Right forelimb (tissue), 1 donor: ENCODE measurements around the gene YTHDF1.

Experiments used
- DNase-seq: peaks from one replicate; pipeline ENCODE4 v3.0.0-alpha.2; 2018

YTHDF1 gene

DNA sequence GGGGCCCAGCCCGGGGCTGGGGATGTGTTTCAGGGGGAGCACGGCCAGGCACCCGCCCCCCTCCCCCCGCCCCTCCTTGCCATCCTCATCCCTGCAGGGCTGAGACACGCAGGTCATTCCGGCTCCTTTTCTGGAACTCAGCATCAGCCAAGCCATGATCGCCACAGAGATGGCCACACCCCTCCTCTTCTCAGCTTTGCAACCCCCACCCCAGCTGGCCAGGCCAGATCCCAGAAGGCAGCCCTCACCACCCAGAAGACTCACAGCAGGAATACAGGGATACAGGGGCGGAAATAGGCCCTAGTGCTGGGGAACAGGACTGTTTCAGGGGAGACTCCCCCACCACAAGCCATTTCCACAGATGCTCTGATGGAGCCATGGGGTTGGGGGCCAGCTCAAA lies 33.5 kb downstream of the YTHDF1 start:
- no peak for DNase-seq

DNA sequence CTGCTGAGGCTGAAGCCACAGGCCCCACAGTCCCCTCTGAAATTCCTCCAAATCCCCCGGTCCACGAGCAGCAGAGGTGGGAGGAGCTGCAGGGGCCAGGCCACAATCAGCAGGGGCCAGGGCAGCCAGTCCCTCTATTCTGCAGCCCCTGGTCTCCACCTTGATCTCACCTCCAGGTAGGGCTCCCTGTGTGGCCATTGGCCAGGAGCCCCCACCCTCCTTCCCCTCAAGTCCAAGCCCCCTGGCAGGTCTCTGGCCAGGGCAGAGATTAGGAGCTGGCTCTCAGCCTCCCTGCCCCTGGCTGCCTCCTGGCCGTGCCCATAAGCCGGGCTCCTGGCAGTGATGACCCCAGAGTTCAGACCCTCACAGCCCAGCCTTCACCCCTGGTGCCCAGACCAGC lies 34.7 kb downstream of the YTHDF1 start:
- no peak for DNase-seq

DNA sequence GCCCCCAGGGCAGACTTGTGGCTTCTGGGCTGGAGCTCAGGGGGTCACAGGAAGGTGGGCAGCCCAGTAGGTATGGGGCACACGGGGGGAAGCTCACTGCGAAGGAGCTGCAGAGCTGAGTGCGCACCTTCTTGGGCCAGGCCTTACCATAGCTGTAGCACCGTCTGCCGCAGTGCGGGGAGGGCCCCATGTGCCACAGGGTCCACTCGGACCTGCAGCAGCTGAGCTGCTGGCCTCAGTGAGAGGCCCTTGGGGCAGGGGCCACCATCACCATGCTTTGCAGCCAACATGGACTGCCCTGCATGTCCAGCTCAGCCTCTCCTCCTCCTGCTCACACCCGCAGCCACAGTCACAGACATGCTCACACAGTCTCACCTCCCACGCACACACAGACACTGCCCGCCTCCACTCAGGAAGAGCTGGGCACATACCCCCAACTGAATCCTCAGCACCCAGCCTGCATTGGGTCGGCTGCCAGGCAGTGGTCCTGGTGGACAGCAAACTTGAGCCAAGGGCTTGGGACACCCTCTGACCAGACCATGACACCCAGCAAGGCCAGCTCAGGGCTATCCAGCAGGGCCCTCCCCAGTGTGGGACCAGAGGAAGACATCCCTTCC lies 35.3 kb downstream of the YTHDF1 start:
- no peak for DNase-seq

DNA sequence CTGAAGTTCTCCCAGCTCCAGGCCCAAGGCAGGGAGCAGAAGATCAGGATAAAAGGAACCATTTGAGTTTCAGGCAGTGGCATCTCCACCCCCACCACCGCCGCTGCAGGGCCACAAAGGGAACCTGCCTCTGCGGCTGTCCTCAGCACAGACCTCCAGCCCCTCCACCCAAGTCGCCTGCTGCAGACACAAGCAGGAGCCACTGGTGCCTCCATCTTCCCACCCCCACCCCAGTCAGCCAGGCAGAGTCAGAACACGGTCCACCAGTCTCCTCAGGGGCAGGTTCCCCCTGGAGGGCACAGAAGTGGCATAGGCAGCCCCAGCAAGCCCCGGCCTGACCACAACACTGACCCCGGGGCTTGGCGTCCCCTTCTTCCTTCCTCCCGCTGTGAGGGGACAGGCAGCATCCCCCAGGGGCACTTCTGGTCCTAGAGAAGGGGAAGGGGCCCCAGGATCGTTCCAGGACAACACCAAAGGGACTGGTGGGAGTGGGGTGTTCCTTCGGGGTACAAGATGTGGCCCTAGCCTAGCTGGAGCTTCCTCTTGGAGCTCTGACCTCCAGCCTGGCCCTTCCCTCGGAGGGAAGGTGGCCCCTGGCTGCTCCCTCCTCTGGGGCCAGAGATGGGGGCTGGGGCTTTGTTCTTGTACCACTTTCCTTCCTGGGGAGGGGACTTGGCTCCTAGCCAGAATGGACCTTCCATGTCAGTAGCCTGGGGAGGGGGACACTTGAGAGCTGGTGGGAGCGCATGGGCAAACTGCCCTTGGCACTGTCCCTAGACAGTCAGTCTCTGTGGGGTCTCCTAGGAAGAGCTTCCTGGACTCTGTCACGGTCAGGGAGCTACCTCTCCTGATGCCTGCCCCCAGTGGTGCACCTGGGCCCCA lies 36.0 kb downstream of the YTHDF1 start:
- no peak for DNase-seq

DNA sequence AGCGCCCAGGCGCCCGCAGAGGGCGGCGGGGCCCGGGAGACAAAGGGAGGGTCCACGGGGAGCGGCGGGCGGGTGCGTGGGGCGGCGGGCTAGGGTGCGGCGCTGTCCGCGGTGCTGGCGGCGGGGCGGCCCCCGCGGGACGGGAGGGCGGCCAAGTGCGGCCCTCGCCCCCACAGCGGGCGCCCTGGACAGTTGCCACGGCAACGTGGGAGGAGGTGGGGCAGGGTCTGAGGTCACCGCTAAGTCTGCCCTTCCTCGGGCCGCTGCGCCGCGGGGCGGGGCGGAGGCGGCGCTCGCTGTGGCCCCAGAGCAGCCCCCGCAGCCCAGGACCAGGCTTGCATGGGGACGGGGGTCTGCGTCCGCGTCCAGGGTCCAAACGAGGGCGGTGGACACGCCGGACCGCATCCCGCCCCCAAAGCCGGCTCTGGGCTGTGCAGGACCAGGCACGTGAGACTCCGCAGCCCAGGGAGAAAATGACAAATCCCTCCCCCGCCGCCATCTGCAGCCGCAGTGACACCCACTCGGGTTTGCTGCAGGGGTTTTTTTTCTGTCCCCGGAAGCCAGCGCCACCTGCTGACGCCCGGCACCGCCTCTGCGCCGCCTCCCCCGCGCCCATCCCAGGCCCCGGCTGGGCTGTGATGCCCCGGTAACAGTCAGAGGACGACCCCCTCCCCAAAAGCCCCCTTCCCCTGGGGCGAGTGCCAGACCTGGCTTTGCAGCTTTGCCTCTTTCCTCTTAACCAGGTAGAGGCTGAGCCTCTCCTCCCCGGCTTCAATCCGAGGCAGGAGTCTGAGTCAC lies 36.8 kb downstream of the YTHDF1 start:
- DNase-seq = no peak

DNA sequence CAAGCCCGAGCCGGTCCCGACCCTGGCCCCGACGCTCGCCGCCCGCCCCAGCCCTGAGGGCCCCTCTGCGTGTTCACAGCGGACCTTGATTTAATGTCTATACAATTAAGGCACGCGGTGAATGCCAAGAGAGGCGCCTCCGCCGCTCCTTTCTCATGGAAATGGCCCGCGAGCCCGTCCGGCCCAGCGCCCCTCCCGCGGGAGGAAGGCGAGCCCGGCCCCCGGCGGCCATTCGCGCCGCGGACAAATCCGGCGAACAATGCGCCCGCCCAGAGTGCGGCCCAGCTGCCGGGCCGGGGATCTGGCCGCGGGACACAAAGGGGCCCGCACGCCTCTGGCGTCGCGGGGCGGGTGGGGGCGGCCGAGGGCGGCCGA lies 37.5 kb downstream of the YTHDF1 start:
- DNase-seq = no peak

DNA sequence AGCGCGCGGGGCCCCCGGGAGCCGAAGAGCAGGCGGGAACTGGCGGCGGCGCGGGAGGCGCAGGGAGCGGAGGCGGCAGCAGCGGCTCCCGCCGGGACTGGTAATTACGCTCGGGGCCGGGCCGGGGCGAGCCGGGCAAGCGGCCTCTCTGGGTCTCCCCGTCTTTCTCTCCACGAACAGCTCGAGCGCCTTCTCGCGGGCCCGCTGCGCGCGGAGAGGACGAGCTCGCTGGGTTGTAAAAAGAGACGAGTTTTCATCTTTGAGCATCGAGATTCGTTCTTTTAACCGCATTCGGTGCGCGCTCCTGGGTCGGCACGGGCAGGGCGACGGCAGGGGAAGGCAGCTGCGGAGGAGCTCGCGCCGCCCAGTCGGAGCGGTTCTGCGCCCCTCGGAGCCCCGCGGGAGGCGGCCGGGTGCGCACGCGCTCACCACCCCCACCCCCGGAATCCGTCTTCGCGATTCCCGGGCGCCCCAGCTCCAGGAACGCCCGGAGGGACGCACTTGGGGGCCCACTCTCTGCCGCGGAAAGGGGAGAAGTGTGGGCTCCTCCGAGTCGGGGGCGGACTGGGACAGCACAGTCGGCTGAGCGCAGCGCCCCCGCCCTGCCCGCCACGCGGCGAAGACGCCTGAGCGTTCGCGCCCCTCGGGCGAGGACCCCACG lies 38.0 kb downstream of the YTHDF1 start:
- no peak for DNase-seq

DNA sequence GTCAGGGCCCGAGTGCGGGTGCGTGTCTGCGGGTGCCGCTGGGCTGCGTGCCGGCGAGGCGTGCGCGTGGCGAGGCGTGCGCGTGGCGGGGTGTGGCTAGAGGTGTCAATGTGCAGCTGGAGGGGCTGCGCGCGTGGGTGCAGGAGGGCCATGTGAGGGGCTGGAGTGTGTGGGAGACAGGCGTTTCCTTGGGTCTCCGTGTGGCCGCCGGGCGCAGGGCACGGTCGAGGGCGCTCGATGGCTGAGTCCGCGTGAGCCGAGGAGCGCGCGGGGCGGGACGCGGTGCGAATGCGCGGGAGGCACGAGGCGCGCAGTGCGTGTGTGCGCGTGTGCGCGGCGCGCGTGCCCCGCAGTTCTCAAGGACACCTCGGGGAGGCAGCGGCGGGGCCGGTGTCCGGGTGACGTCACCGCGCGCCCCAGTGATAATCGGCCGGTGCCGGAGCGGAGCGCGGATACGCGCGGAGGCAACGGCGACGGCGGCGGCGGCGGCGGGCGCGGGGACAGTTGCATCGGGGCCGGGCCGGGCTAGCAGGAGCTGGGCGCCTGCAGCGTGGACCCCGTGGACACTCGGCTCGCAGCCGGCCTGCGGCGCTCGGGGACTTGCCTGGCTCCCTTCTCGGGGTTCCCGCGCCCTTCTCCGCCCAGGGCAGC lies 38.7 kb downstream of the YTHDF1 start:
- no peak for DNase-seq

DNA sequence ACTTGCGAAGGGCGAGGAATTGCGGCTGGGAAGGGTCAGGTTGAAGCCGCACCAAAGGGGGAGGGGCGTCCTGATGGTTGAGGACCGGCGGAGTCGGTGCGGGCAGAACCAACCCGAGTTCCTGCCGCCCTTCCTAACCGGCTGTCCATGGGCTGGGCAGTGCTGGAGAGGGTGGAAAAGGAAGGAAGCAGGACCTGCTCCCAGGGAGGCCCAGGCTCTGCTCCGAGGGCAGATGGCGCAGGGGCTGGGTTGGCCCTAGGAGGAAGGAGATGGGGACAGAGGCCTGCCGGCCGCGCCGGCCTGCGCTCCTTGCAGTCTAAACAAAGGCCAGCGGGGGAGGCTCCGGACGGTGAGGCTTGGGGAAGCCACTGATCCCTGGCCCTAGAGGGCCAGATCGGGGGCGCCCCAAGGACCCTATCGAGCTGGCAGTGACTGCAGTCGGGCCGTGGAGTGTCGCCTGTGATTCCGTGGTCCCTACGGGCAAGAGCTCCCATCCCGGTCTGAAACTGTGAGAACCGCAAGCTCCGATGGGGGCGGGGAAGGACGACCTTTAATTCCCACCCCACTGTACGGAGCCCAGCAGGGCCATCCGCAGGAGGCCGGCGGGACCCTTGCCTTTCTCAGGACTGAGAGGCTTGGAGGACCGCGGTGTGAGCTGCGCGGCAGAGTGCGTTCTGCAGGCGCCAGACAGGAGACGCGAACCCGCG lies 39.4 kb downstream of the YTHDF1 start:
- no peak for DNase-seq

DNA sequence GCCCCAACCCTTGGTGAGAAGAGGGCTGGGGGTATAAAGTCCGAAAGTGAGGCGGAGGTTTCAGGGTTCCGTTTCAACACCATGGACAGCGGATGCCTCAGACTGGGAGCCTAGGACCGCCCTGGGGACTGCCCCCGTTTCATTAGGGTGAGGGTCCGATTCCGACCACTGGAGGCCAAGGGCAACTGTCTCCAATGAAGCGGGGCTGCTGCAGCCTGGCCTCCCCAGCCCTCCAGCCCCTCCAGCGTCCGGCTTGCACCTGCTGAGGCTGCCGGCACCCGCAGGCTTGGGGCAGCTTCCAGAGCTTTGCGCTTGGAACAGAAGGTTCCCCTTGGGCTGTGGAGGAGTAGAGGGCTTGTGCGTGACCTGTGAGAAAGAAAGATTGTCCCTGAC lies 39.9 kb downstream of the YTHDF1 start:
- DNase-seq = no peak

DNA sequence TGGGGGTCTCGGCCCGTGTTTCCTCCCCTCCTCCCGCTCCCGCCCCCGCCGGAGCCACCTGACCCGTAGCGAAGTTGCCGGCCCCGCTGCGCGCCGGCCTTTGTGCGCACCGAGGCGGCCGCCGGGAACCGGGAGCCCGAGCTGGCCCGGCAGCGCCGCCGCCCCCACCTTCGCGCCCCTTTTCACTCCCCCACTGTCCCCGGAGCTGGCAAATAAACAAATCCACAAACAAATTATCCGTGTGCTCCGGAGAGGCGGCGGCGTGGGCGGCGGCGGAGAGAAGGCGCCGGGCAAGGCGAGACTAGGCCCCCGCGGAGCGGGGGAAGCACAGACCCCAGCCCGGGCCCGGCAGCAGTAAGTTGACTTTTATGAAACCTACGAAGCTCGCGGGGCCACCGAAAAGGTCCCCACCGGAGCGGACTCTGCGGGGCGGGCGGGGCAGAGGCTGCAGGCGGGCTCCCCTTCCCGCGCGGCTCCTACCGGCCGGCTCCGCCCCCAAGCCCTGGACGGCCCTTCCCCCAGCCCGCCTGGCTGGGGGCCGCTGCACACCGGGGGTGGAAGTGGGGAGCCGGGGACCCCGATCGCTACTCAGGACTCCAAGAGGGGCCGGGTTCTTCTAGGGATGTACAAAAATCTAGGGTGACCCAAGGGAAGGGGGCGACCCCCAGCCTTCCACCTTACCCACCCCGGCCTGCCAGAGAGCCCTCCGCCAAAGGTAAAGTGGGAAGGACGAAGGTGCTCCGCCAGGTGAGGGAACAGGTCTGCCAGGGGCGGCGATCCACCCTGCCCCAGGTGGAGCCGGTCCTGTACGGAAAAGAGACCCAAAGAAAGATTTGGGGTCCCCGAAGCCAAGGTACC lies 40.7 kb downstream of the YTHDF1 start:
- DNase-seq = no peak

DNA sequence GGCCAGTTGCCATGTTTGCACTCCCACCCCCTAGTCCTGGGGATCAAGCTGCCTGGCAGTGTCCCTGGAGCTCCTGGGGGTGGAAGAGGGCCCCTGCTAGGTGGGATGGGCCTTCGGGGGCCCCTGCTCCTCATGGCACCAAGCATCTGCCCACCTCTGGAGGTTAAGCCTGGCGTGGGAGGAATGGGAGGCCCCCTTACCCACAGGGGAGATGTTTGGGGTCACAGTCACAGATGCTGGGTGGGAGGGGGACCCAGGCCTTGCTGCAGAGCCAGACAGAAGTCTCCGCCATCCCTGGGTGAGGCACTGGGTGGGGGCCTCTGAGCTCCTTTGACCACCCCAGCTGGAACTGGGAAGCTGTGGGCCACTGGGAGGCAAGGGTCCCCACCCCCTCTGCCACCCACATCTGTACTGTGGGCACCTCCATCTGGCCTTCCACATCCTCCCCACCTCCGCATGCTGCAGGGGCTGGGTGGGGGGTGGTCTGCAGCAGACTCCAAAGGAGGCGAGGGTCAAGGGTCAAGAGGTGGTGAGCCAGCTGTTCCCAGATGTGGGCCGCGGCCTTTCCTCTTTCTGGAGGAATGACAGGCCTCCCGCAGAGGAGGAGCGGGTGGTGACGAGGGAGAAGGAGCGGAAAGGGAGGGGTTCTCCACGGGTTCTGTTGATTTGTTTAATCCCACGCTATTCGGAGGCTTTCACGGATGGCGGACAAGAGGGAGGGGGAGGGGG lies 41.5 kb downstream of the YTHDF1 start:
- DNase-seq = no peak

DNA sequence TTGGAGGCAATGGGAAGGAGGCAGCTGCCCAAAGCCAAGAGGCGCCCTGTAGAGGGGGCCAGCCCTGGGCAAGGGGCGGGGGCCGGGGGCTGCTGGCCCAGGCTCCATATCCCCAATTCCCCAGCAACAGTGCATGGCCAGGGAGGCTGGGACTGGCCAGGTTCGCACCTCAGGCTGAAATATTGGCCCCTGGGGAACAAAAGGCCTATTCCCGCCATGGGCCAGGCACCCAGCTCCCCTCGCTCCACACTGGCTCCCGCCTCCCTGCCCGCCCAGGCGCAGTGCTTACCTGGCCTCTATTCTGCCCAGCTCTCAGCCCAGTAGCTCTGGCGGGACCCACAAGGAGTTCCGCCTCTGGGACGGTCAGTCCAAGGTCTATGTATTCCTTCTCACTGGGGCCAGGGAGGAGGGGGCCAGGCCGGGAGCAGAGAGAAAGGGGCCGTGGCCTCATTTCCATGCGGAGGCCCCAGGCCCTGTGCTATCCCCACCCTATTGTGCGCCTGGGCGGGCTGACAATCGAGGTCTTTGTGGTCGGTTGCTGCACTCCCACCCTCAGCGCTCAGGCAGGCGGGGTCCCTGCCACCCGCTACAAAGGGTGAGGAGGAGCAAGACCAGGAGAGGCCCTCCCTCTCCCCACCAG lies 42.3 kb downstream of the YTHDF1 start:
- no peak for DNase-seq

DNA sequence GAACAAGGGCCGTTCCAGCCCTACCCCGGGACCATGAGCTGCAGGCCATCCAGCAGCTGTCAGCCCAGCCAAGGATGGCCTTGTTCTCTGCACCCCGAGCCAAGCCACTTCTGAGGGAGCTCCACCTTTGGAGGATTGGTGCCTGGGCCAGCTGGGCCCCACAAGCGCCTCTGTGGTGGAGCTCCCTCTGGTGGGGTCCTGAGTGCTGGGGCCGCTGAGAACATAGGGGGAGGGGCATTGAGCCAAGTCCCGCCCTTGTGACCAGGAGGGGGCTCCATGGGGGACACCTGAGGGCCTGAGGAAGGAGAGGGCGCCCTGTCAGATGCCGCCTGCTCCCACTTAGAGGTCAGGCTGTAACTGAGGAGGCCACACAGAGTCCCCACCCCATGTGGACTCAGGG lies 43.2 kb downstream of the YTHDF1 start:
- DNase-seq = no peak

DNA sequence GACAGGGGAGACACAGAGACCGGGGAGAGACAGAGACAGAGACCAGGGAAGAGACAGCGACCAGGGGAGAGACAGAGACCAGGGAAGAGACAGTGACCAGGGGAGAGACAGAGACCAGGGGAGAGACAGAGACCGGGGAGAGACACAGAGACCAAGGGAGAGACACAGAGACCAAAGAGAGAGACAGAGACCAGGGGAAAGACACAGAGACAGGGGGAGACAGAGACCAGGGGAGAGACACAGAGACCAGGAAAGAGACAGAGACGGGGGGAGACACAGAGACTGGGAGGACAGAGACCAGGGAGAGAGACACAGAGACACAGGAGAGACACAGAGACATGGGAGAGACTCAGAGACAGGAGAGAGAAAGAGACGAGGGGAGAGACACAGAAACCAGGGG lies 43.9 kb downstream of the YTHDF1 start:
- no peak for DNase-seq

DNA sequence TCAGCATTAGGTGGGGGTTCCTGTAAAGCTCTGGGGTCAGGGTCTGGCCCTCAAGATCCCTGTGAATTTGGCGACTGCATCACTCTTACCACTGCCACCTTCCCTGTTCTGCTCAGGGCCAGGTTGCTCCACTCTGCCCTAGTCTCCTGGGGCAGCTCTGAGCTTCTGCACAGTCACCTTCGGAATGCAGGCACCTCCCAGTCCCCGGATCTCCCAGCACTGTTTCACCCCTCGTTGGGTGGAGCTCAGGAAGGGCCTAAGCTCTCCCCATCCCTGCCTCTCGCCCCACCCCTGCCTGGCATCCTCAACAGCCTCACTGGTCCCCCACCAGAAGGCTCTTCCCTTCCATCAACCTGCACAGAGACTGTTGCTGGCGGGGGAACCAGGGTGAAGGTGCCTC lies 46.2 kb downstream of the YTHDF1 start:
- DNase-seq = no peak

DNA sequence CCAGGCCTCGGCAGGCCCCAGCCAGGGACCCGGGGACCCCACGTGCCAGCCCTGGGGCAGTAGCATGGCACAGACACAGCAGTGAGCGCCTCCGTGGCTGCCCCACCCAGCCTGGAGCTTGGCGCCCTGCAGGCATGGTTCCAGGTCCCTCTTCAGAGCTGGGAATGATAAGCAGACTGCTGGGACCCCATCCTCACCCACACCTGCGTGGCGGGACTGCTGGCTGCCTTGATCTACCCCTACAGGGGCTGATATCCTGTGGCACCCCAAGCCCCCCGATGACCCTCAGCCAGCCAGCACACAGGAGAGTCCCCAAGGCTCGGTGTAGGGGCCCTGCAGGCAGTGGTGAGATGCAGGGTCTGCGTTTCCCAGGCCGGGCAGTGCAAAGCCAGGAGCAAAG lies 47.1 kb downstream of the YTHDF1 start:
- DNase-seq = no peak

DNA sequence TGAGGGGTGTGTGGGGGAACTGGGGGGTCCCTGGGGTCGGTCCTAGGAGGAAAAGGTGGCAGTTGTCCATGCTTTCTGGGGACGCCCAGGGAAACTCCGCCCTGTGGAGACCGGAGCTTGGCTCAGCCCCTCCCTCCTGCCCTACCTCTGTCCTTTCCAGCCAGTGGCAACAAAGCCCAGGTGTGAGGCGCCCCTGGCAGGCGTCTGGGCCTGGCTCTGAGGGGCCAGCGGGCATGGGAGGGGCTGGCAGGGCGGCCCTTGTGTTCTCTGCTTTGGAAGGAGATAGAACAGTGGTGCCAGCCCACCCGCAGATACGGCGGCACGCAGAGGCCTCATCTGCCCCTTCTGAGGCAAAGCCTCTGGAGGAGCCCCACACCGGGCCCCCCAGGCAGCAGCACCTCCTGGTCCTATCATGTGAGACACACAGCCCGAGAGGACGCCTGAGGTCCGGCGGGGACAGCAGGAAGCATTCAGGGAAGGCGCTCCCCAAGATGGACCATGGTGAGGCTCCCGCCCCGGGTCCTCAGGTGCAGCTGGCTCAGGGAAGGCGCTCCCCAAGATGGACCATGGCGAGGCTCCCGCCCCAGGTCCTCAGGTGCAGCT lies 47.9 kb downstream of the YTHDF1 start:
- no peak for DNase-seq
